ENCODE results near the gene BMPR1A.

DNA sequence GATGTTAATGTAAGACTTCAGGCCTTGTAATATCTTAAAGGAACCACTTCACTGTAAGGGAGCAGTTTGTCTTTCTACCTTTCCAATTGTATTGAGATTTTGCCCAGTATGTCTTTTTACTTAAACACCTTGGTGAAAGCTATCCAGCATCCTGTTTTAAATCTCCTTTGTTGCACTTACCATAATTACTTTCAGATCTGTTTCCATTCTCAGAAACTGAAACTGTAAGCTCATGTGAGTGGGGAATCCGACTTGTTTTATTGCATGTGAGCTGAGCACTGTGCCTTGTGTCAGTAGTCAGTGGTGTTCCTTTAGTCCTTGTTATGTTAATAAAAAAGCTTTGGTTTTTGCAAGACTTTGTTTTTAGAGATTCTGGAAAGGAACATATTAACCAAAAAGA is 42.2 kb downstream of the BMPR1A start:
- TF ChIP-seq CTCF (conservative IDR thresholded peaks at IDR 0.05) (no peak), ZFX (IDR thresholded peaks at IDR 0.05) (no peak)

All from C4-2B (cell line).